Mammary epithelial cell (primary cell): ENCODE data around the gene SPAG16.

Source experiments
- EZH2 ChIP-seq: IDR thresholded peaks from 2 replicates; pipeline ENCODE4 v1.6.1; 2012; ENCODE audit warnings: low read length, inconsistent platforms, borderline replicate concordance
- TF ChIP-seq, protein P1 (sequence below), 2 donors: IDR thresholded peaks in 1 of 2; conservative IDR thresholded peaks in 1 of 2; 2 replicates each; pipeline ENCODE4 v1.5.1; 2011 to 2012; ENCODE audit warnings: inconsistent platforms in 2 of 2, low read length in 2 of 2, mild to moderate bottlenecking in 2 of 2, control low read depth in 1 of 2, low read depth in 1 of 2; ENCODE audit not compliant: insufficient read depth in 1 of 2; ENCODE audit errors: extremely low read depth in 1 of 2

DNA sequence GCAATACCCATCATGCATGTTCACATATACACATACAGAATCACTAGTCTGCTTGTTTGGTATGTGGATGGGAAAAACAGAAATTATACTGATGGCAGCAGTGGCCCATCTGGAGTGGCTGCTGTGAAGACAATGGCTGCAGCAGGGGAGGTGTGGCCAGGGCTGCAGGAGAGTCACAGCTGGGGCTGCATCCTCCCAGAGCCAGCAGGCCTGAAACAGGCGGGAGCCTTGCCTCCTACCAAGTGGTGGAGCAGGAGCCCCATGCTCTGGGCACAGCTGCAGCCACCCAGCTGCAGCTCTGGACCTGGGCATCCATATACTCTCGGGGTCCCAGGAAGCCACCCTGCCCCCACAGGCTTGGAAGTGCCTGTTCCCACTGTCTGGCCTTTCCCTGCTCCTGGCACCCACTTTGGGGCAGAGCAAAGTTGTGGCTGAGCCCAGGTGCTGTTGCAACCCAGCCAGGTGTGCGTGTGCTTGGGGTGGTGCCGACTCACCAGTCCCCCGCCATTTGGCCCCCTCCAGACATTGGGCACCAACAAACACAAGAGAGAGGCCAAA lies 136.6 kb downstream of the SPAG16 start:
- TF ChIP-seq, protein P1, sequence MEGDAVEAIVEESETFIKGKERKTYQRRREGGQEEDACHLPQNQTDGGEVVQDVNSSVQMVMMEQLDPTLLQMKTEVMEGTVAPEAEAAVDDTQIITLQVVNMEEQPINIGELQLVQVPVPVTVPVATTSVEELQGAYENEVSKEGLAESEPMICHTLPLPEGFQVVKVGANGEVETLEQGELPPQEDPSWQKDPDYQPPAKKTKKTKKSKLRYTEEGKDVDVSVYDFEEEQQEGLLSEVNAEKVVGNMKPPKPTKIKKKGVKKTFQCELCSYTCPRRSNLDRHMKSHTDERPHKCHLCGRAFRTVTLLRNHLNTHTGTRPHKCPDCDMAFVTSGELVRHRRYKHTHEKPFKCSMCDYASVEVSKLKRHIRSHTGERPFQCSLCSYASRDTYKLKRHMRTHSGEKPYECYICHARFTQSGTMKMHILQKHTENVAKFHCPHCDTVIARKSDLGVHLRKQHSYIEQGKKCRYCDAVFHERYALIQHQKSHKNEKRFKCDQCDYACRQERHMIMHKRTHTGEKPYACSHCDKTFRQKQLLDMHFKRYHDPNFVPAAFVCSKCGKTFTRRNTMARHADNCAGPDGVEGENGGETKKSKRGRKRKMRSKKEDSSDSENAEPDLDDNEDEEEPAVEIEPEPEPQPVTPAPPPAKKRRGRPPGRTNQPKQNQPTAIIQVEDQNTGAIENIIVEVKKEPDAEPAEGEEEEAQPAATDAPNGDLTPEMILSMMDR (conservative IDR thresholded peaks at IDR 0.05 in 1 of 2, IDR thresholded peaks at IDR 0.05 in 1 of 2; ENCODE audit: extremely low read depth in 1 of 2, insufficient read depth in 1 of 2, low read depth in 1 of 2, low read length in 2 of 2): no peak
- no peak for TF ChIP-seq EZH2
